ENCODE data around the gene MEF2A.
A peak's percentile ranks its signal among the peaks of the same experiment; 100 is the strongest.

MEF2A gene

DNA sequence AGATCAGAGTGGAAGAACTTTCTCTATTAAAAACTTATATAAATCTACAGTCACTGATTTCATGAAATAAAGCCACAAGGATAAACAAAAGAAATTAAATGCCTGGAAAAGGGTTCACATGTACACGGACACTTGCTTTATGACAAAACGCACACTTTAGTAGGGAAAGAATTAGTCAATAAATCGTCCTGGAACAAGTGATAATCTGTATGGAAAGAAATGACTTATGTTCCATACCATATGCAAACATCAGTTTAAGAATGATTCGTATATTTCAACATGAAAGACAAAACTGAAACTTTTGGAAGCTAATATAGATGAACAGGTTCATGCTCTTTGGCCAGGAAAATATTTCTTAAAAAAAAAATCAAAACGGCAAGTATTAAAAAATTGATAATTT, 40.2 kb downstream of the MEF2A start:
- no peak for DNase-seq (ENCODE audit: low read depth, low spot score)

GRCh38 chr15:99606646-99607045, 40.9 kb downstream of the MEF2A start:
- DNase-seq (ENCODE audit: low read depth, low spot score), result no peak

- DNase-seq (ENCODE audit: low read depth, low spot score), result no peak
Measured at GRCh38 chr15:99613481-99613880, 47.7 kb downstream of the MEF2A start.

DNA sequence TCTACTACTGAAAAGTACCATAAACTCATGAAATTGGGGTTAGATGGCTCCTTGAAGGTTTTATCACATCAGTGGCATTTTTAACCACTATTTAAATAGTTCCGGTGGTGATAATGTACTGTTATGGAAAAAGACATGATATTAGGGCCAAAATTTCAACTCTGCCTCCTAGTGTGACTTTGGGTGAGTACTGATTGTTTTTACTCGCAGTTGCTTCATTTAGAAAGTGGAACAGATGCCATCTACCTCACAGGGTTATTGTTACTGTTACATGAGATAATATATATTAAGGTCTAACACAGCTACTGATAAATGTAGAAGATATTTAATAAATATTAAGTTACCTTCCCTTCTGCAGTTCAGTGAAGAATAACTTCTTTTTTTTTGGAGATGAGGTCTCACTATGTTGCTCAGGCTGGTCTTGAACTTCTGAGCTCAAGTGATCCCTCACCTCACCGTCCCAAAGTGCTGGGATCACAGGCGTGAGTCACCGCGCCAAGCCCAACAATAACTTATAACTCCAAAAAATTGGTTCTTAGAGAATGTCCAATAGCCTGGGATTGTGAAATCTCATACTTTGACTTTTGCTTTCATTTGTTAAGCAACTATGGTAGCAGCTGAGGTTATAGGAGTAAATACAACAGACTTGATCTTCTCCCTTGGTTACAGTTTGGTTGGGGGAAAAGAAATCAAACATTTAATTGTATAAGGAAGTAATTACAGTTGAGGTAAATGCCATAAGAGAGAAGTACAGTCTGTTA, 48.3 kb downstream of the MEF2A start:
- no peak for DNase-seq (ENCODE audit: low read depth, low spot score)

DNA sequence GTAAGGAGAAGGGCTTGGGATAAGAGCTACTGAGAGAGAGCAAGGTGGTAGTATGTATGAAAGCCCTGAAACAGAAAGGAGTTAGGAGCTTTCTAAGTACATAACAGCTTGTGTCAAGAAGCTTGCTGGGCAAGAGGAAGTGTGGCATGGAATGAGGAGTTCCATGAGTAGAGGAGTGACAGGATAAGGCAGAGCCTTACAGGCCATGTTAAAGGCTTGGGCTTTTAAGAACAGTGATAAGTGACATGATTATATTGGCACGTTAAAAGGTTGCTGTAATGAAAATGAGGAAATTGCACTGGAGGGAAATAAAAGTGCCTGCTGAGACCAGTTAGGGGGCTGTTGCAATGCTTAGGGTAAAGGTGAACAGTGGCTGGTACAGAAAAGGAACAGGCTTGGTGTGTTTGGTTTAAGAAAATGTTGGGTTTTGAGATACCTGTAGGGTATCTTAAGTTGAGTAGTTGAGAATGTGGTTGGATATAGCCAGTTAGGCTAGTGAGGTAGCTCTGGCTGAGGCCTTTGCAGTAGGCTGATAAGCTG, 49.0 kb downstream of the MEF2A start:
- DNase-seq (ENCODE audit: low read depth, low spot score), result no peak

- DNase-seq (ENCODE audit: low read depth, low spot score), result no peak
Measured at GRCh38 chr15:99615460-99615859, 49.7 kb downstream of the MEF2A start.

DNA sequence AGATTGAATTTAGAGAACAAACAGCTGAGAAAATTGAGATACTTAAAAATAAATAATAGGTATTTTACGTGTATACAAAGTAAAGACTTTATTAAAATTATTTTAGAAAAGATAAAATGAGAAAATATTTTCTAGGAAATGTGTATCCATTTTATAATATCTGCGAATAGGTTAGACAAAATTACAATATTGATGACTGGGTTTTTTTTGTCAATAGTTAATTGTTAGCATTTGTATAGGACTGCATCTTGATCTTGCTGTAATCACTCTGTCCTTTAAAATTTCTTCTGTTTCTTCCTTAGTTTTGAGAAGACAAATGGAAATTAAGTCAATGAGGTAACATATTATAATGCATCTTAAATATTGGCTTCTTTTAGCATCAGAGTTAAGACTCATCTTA, 50.3 kb downstream of the MEF2A start:
- DNase-seq (ENCODE audit: low read depth, low spot score), result no peak

DNA sequence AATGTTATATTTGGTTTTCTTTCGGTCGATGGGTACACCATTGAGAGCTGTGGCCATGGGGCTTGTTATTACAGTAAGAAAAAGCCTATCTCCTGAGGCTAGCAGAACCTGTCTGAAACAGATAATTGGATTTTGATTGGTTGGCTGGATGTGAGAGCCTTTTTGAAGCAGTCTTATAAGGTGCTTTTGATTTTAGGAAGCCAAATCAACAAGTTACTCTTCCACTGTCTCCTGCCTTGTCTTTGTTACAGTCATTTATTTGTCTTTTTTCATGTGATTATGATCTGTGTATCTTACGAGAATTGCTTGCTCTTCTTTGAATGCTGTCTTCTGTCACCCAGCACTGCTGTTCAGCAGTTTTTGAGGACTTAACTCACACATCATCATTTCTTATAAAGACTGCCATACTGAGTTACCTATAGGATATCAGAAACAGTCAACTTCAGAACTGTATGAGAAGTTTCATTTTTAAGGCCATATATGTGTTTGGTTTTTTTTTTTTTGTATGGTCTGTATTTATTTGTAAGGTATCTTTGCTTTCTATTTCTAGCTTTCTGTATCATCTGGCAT, 51.1 kb downstream of the MEF2A start:
- no peak for DNase-seq (ENCODE audit: low read depth, low spot score)

DNA sequence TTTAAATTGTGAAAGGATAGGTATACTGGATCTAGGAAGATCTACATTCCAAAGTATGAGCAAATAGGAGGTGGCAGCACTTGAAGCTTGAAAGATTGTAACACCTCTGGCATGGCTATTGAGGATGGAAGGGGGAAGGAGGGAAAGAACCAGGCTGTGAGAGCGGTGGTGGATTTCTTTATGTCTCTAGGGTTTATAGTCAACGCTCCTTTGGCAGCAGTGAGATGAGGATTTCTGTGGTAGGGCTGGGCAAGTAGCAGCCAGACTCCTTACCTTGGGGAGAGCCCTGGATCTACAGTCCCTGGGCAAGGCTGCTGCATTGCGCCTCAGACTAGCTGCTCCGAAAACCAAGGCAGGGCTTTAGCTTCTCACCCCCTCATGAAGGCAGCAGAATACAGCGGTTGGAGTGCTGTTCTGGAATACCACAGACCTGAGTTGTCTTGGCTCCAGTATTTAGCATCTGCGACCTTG, 53.2 kb downstream of the MEF2A start:
- DNase-seq (ENCODE audit: low read depth, low spot score), result peak; percentile 24

DNA sequence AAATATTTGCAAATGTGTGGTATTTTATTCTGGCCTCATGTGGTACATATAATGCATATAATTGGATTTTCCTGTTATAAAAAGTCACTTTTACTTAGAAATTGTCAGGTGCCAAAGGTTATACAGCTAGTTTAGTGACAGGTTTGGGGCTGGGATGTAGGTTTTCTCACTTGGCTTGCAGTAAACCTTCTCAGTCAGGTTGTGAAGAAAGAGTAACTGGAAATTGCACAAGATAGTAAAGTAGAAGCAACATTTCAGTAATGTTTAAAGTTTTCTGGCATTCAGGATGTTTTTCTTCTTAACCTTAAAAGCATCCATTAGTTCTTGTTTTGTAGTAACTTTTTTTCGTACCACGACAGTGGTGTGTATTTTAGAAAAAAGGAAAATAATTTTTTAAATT, 53.9 kb downstream of the MEF2A start:
- DNase-seq (ENCODE audit: low read depth, low spot score), result no peak

- no peak for DNase-seq (ENCODE audit: low read depth, low spot score)
Measured at GRCh38 chr15:99620178-99620577, 54.4 kb downstream of the MEF2A start.

- no peak for DNase-seq (ENCODE audit: low read depth, low spot score)
Measured at GRCh38 chr15:99621767-99622166, 56.0 kb downstream of the MEF2A start.

- DNase-seq (ENCODE audit: low read depth, low spot score), result no peak
Measured at GRCh38 chr15:99628374-99629001, 62.7 kb downstream of the MEF2A start.

- no peak for DNase-seq (ENCODE audit: low read depth, low spot score)
Measured at GRCh38 chr15:99630607-99631131, 64.9 kb downstream of the MEF2A start.

GRCh38 chr15:99631255-99631654, 65.5 kb downstream of the MEF2A start:
- no peak for DNase-seq (ENCODE audit: low read depth, low spot score)

- no peak for DNase-seq (ENCODE audit: low read depth, low spot score)
Measured at GRCh38 chr15:99632521-99632920, 66.7 kb downstream of the MEF2A start.

DNA sequence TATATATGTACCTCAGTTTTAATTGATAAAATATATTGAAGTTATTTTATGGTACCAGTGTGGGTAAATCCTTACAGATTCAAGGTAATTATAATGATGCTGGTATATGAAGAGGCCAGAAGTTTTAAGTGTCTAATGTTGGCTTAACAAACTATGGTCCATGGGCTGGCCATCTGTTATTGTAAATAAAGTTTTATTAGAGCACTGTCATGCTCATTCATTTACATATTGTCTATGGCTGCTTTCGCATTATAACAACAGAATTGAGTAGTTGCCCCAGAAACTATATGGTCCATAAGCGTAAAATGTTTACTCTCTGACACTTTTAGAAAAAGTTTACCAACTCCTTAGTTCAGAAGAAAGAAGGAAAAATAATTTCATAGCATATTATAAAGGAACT, 67.9 kb downstream of the MEF2A start:
- no peak for DNase-seq (ENCODE audit: low read depth, low spot score)

DNA sequence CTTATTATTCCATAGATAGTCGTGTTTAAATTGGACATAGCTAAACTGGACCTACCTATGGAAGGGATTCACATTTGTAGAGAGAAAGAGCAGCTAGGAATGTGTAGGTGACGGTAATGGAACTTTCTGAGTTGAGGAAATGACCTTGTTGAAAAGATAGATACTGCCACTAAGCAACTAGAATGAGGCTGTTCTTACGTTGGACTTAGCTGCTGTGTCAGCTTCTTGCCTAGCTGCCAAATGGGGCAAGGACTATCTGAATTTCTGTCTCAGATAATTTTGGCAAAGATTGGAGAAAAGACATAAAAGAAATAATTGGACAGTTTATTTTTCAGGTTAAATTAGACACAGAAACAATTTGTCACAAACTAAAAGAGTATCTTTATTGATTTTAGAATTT, 68.8 kb downstream of the MEF2A start:
- no peak for DNase-seq (ENCODE audit: low read depth, low spot score)

- DNase-seq (ENCODE audit: low read depth, low spot score), result no peak
Measured at GRCh38 chr15:99635145-99635544, 69.4 kb downstream of the MEF2A start.

- DNase-seq (ENCODE audit: low read depth, low spot score), result no peak
Measured at GRCh38 chr15:99635794-99636193, 70.0 kb downstream of the MEF2A start.

DNA sequence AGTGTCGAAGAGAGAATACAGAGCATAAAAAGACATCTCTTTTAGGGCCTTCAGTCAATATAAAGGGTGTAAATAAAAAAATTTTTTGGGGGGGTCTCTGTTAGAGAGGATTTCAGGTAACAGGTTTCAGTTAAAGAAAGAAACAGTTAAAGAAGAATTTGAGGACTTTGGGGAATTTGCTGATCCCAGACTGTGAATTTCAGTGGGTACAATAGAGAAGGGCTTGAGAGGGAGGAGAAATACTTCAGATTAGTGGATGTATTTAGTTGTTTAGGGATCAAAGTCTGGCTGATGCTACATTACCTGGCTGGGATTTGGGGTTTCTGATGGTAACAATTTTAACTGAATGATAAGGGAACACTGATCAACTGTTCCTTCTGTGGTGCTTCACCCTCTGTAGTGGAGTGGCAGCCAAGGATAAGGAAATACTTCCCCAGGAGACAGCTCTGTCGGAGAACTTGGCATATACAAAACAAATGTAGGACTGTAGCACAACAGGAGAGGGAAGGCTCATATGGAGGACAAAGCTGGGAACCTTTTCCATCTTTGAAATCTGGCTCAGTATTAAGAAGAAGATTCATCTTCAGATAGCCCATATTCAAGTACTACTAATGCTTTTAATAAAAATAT, 79.2 kb downstream of the MEF2A start:
- no peak for DNase-seq (ENCODE audit: low read depth, low spot score)

DNA sequence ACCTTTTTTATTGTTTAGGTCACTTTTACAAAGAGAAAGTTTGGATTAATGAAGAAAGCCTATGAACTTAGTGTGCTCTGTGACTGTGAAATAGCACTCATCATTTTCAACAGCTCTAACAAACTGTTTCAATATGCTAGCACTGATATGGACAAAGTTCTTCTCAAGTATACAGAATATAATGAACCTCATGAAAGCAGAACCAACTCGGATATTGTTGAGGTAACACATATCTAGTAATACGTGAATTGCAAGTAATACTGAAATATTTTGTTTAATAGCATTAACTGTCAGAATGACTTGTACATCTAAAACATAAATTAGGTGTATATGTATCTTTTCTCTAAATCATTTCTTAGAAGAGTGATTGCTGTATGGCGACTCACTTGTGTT, 79.8 kb downstream of the MEF2A start:
- DNase-seq (ENCODE audit: low read depth, low spot score), result no peak
